Lower leg skin (tissue), 4 donors: ENCODE data around the gene SEMA3B. TPM values are rescaled to one million over a fixed set of nuclear protein-coding genes. Genes with fewer than 3 reads are reported as not detected.

ENCODE experiments used
- DNase-seq, 2 donors: peaks; one replicate each; pipeline ENCODE4 v3.0.0-alpha.2; 2019; ENCODE audit warnings: low spot score in 2 of 2
- H3K4me3 ChIP-seq: fragments of 200-600 bp; sonication (generic); 2 replicates; pipeline ENCODE4 v1.5.1; 2017; ENCODE audit warnings: mild to moderate bottlenecking, low read depth; ENCODE audit not compliant: poor library complexity, severe bottlenecking
- POLR2A ChIP-seq, 2 donors: fragments of 450-650 bp; IDR thresholded peaks; one replicate each; pipeline ENCODE4 v1.6.1; 2016 to 2017; ENCODE audit warnings: antibody characterized with exemption in 2 of 2, mild to moderate bottlenecking in 1 of 2, moderate library complexity in 1 of 2
- WGBS, 2 donors: methylation state at CpG; one replicate each; pipeline ENCODE4 v1.1.5; 2018; 5-methylcytosine and 5-hydroxymethylcytosine counted together
- intact Hi-C: fragments of 100-400 bp; cut with DNase I; formaldehyde crosslinking; loops from one replicate; pipeline ENCODE4 v1.15.0; 2023; ENCODE audit warnings: low total_unique reads
- total RNA-seq, 4 donors: library from RNA; depleted of rRNA; stranded (reverse); fragments of >200 nt; gene quantifications; one replicate each; pipeline ENCODE4 v1.1.0, GENCODE V29; 2016
- TF ChIP-seq, protein P1 (sequence below), 3 donors: fragments of 450-650 bp; IDR thresholded peaks; one replicate each; pipeline ENCODE4 v1.5.1; 2016; ENCODE audit warnings: antibody characterized with exemption in 3 of 3, mild to moderate bottlenecking in 3 of 3, moderate library complexity in 2 of 3

SEMA3B gene
- 1 to 10 TPM; 1.1 to 7.2 (median 3.3) TPM for total RNA-seq

DNA sequence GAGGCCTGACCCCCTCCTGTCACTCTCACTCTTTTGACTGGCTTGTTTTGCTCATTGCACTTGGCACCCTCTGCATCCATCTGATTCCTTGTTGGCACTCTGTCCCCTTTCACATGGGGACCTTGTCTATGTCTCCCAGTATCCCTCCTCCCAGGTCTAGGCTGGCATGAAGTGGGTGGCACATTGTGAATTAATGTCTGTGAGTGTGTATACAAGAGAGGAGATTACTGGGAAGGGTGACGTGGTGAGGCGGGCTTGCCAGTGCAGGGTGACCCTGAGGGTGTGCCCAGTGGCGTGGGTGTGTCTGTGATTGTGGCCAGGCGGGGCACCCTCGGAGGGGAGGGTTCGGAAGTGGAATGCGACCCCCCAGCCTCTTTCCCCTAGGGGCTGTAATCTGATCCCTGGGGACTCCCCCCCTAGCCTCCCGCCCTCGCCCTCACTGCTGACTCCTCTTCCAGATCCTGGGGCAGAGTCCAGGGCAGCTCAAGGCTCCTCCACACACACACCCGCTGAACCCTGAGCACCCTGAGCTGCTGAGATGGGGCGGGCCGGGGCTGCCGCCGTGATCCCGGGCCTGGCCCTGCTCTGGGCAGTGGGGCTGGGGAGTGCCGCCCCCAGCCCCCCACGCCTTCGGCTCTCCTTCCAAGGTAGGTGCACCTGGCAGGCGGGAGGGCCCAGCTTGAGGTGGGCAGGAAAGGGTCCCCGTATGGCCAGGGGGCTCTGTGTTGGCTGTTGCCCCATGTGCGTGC, at the start of gene SEMA3B:
Gene SEMA3B (plus strand): TSS at position 445 of the 749 bp plus-strand sequence. CDS start 94 bp downstream, at position 539.
- TF ChIP-seq, protein P1, sequence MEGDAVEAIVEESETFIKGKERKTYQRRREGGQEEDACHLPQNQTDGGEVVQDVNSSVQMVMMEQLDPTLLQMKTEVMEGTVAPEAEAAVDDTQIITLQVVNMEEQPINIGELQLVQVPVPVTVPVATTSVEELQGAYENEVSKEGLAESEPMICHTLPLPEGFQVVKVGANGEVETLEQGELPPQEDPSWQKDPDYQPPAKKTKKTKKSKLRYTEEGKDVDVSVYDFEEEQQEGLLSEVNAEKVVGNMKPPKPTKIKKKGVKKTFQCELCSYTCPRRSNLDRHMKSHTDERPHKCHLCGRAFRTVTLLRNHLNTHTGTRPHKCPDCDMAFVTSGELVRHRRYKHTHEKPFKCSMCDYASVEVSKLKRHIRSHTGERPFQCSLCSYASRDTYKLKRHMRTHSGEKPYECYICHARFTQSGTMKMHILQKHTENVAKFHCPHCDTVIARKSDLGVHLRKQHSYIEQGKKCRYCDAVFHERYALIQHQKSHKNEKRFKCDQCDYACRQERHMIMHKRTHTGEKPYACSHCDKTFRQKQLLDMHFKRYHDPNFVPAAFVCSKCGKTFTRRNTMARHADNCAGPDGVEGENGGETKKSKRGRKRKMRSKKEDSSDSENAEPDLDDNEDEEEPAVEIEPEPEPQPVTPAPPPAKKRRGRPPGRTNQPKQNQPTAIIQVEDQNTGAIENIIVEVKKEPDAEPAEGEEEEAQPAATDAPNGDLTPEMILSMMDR (IDR thresholded peaks at IDR 0.05), result no peak
- no peak for TF ChIP-seq POLR2A (IDR thresholded peaks at IDR 0.05)
- H3K4me3 ChIP-seq, result no peak within 1 kb of the TSS
- 23 to 42% methylated on average over 16 to 19 of the region's 21 CpGs for WGBS, 2 donors
- DNase-seq, result no peak
- intact Hi-C loops, result no loop called here

DNA sequence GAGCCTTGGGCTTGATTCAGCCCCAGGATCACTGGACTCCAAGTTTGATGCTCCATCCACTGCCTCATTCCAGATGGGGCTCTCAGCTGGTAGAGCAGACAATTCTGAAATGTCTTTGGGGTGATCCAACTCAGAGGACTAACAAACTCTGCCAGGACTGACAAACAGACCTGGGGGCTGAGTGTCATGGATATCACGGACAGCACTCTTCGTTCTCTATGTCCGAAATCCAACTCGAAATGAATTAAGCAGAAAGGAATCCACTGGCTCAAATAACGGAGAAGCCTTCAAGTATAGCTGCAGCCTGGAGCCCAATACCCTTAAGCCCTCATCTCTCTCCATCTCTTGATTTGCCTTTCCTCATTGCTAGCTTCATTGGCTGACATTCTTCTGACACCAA, 49.7 kb upstream of the SEMA3B start:
- no peak overlapping the region for H3K4me3 ChIP-seq
- intact Hi-C loops, result no loop called here
- DNase-seq, result no peak
- TF ChIP-seq, protein P1 (IDR thresholded peaks at IDR 0.05), result no peak
- no peak for TF ChIP-seq POLR2A (IDR thresholded peaks at IDR 0.05)
- 89 to 93% methylated on average over 5 of the region's 5 CpGs for whole genome bisulfite sequencing, 2 donors

DNA sequence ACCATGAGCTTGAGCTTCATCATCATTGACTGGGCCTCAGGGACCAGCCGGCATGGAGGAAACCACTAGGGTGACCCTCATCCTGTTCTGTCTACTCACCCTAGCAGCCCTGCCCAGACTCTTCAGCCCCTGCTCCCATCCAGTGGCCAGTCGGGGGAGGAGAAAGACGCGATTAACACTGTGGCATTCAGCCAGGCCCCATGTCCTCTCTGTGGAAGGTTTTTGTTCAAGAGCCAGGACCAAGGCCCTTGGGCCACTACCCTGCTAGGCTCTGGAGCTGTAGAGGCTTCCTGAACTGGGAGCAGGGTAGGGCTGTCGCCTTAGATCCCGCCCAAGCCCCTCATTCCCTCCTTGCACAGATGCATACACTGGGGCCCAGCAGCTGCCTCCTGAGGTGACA, 48.8 kb upstream of the SEMA3B start:
- intact Hi-C loops, result no loop called here
- TF ChIP-seq POLR2A (IDR thresholded peaks at IDR 0.05), result no peak
- TF ChIP-seq, protein P1 (IDR thresholded peaks at IDR 0.05), result no peak
- WGBS, 2 donors, result 79 to 80% methylated on average over 6 of the region's 6 CpGs
- H3K4me3 ChIP-seq, result no peak overlapping the region
- DNase-seq, result no peak

DNA sequence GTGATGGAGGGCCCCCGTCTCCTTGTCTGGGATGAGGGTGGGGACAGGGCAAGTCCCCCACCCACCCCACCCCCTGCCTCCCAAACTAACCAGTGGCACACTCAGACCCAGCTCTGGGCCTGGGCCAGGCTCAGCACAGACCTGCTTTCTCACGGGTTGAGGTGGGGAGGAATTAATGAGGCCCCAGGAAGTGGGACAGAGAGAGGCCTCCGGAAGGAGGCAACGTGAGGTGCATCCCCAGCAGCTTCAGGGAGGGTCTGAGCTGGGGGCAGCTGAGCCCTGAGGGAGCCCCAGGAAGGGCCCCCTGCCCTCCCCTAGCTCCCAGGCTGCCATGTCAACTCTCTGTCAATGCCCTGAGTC, 47.9 kb upstream of the SEMA3B start:
- TF ChIP-seq, protein P1 (IDR thresholded peaks at IDR 0.05), result no peak
- no peak for TF ChIP-seq POLR2A (IDR thresholded peaks at IDR 0.05)
- intact Hi-C loops, result no loop called here
- 71 to 74% methylated on average over 2 to 4 of the region's 4 CpGs for WGBS, 2 donors
- no peak for DNase-seq
- no peak overlapping the region for H3K4me3 ChIP-seq

DNA sequence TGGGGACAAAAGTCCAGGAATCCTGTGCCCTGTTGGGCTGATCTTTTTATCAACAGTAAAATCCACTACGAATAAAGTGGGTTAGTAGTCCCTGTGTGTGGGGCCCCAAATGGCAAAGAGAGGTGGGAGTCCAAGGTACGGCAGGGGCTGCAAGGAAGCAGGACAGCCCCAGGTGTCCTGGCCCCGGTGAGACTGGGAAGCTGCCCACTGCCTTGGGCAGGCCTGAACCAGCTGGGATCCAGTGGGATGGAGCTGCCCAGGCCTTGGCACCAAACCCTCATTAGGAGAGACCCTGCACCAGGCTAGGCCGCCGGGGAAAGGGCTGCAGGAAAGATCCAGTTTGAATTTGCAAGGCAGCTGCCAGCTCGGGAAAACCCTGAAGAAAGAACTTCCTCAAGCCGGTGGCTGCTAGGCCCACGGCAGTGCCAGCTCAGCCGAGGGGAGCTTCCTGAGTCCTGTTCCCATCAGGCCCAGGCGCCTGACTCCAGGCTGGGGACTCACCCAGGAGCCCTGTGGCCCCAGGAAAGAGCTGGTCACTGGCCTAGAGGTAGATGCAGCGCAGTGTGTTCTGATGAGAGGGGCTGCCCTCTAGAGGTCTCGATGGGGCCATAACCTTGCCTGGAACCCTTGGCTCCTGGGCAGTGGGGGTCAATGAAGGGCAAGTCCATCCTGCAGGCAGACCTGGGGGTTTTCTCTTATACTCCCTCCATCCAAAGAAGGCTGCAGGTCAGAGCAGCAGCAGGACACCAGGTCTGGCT, 47.4 kb upstream of the SEMA3B start:
- intact Hi-C loops, result no loop called here
- no peak for DNase-seq
- no peak overlapping the region for H3K4me3 ChIP-seq
- WGBS, 2 donors, result 62 to 66% methylated on average over 11 to 12 of the region's 12 CpGs
- no peak for TF ChIP-seq POLR2A (IDR thresholded peaks at IDR 0.05)
- TF ChIP-seq, protein P1 (IDR thresholded peaks at IDR 0.05), result no peak
